Esophagus muscularis mucosa (tissue), 3 donors: ENCODE results near the gene TSSK1B.

Source experiments
- CTCF ChIP-seq, 3 experiments: fragments of 200-600 bp in 2 of 3; fragments of 450-650 bp in 1 of 3; sonication (generic) in 2 of 3; IDR thresholded peaks; one replicate each; pipeline ENCODE4 v1.5.1; 2017 to 2019; ENCODE audit warnings: antibody characterized with exemption in 3 of 3, mild to moderate bottlenecking in 2 of 3, moderate library complexity in 1 of 3
- POLR2A ChIP-seq: fragments of 450-650 bp; IDR thresholded peaks from one replicate; pipeline ENCODE4 v1.6.1; 2017; ENCODE audit warnings: antibody characterized with exemption, moderate library complexity, mild to moderate bottlenecking, low read depth
- POLR2AphosphoS5 ChIP-seq, 2 donors: sonication (generic); formaldehyde crosslinking; IDR thresholded peaks; one replicate each; pipeline ENCODE4 v1.6.1; 2017; ENCODE audit warnings: antibody characterized with exemption in 2 of 2

DNA sequence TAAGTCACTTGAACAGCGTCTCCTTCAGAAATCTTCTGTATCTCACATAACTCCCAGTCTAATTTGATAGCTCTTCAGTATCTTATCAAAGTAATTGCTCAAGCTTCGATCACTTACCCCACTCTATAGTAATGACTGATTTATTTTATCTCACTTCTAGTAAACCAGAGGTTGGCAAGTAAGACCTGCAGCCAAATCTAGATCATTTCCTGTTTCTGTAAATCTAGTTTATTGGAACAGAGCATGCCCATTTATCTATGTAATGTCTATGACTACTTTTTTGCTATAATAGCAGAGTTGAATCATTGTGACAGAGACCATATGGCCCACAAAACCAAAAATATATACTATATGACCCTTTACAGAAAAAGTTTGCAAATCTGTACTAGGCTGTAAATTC lies 40.1 kb downstream of the TSSK1B start:
- no peak for TF ChIP-seq CTCF (IDR thresholded peaks at IDR 0.05)
- no peak for TF ChIP-seq POLR2A
- no peak for TF ChIP-seq POLR2AphosphoS5 (IDR thresholded peaks at IDR 0.05)
